Measurements from ENCODE around the gene GRXCR2. TPM values are rescaled to one million over a fixed set of nuclear protein-coding genes. Genes with fewer than 3 reads are reported as not detected.
"Not testable (repeated sequence)": the region's sequence is repeated elsewhere in the genome, so short reads cannot be mapped to it uniquely, and the experiment has no call there.

GRXCR2 gene
- total RNA-seq, 2 donors from 2014 or later = not detected

DNA sequence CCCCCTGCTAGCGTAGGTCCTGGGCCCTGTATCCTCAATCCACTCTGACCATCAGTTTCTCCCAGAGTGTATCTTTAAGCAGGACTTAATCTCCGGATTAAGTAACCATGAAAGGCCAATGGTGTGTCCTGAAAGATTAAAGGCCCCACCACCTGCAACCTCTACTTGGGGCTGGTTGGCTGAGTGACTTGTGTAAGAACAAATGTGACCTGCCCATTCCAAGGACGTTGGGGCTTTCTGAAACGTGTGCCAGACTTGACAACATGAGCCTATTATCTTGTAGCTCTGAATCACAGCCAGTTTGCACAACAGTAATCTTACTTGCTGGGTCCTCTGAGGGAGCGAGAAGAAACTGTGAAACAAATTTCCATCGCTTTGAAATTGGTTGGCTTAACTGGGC lies 34.5 kb downstream of the GRXCR2 start:
- TF ChIP-seq, protein P1, sequence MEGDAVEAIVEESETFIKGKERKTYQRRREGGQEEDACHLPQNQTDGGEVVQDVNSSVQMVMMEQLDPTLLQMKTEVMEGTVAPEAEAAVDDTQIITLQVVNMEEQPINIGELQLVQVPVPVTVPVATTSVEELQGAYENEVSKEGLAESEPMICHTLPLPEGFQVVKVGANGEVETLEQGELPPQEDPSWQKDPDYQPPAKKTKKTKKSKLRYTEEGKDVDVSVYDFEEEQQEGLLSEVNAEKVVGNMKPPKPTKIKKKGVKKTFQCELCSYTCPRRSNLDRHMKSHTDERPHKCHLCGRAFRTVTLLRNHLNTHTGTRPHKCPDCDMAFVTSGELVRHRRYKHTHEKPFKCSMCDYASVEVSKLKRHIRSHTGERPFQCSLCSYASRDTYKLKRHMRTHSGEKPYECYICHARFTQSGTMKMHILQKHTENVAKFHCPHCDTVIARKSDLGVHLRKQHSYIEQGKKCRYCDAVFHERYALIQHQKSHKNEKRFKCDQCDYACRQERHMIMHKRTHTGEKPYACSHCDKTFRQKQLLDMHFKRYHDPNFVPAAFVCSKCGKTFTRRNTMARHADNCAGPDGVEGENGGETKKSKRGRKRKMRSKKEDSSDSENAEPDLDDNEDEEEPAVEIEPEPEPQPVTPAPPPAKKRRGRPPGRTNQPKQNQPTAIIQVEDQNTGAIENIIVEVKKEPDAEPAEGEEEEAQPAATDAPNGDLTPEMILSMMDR (IDR thresholded peaks at IDR 0.05) = no peak
- Histone ChIP-seq H3K36me3 (no peaks in the 10 kb centered on the region), H3K9me3 (no peaks in the 10 kb centered on the region), H3K4me1 (ENCODE audit: control insufficient read depth in 1 of 2, low read depth in 2 of 2) (peaks cover 6 to 21% of the 10 kb centered on the region in 2 donors), H3K27ac (no peak overlapping the region), H3K4me3 (no peak overlapping the region), H3K27me3 (replicated peaks; ENCODE audit: insufficient read depth) (no peaks in the 10 kb centered on the region)
- DNase-seq (ENCODE audit: low spot score) (no peak), ATAC-seq (ENCODE audit: insufficient number of reproducible peaks, low FRiP score, low read depth) (no peak)

DNA sequence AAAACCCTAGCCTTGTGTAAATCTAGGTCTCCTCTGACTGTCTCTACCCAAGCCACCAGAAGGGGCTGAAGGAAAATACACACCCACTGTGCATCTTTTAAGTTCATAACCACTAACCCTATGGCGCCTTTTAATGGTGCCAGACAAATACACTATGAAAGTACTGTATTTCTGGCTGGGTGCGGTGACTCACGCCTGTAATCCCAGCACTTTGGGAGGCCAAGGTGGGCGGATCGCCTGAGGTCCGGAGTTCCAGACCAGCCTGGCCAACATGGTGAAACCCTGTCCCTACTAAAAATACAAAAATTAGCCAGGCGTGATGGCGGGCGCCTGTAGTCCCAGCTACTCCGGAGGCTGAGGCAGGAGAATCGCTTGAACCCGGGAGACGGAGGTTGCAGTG lies 36.6 kb downstream of the GRXCR2 start:
- H3K9me3 ChIP-seq; DNase-seq (ENCODE audit: low spot score); H3K4me3 ChIP-seq; ATAC-seq (ENCODE audit: insufficient number of reproducible peaks, low FRiP score, low read depth); H3K36me3 ChIP-seq; H3K27me3 ChIP-seq (replicated peaks; ENCODE audit: insufficient read depth): not testable (repeated sequence)
- peaks cover 6 to 22% of the 10 kb centered on the region in 2 donors for H3K4me1 ChIP-seq (ENCODE audit: control insufficient read depth in 1 of 2, low read depth in 2 of 2)
- H3K27ac ChIP-seq = peak overlapping the region; percentile 49 to 92

DNA sequence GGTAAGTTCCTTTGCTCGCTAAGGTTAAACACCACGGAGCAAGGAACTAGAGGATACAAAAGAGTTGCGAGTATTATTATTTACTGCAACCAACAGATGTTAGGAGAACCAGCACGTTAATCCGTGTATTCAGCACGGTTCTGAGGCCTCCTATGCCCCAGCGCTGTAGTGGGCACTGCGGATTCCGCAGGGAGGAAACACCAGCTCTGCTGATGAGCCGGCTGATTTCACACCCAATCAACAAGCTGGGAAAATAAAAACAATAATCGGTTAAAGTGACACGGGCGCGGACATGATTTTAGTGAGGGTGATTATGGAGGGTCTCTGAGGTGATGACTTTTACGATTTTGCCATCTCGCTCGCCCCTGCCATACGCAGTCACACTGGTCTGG lies 37.0 kb downstream of the GRXCR2 start:
- peak; percentile 17 for ATAC-seq (ENCODE audit: insufficient number of reproducible peaks, low FRiP score, low read depth)
- H3K27me3 ChIP-seq (replicated peaks; ENCODE audit: insufficient read depth) = no peaks in the 10 kb centered on the region

DNA sequence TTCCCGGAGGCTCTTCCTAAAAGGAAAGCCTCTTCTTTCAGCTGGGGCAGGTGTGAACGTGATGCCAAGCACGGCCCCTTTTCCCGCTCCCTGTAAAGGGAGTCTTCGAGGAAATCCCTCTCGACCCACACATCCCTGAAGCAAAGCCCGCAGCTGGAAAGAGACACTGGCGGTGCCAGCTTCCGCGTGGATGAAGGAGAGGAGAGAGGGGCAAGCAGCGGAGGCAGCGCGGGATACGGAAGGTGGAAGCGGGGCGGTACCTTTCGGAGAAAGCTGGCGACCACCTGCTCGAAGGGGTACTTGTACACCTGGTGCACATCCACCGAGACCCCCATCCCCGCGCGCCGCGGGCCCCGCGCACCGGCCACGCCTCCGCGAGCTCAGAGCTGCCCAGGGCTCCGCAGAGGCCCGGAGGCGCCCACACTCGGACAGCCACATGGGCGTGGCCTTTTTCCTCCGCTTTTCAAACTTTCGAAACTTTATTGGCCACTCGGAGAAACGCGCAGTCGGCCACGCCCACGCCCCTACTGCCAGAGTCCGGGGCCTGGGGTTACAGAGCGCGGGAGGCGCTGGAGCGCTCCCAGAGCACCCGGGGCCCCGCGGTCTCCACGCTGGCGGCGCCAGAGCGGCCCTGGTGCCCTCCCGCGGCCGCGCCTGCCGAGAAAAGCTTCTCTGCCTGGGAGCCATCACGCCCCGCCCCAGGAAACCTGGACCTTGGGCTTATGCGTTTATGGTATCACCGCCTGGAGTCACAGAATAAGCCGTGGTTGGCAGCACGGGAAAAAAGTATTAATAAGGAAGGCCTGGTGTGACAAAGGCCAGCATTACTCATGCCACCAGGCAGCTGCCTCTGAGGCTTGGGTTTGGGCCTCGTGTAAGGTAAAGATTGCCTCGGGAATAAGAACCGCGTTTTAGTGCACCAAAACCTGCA lies 37.6 kb downstream of the GRXCR2 start, which contains the start of gene PRELID2:
PRELID2 (minus strand) TSS at position 426 of the 931 bp plus-strand sequence; CDS start at position 335, 91 bp downstream.
- Histone ChIP-seq H3K9me3 (no peaks in the 10 kb centered on the region), H3K4me1 (ENCODE audit: control insufficient read depth in 1 of 2, low read depth in 2 of 2) (peaks cover 11 to 30% of the 10 kb centered on the region in 2 donors), H3K4me3 (peak within 1 kb of the TSS; percentile 86), H3K36me3 (no peaks in the 10 kb centered on the region), H3K27ac (peak within 1 kb of the TSS; percentile 49 to 92), H3K27me3 (replicated peaks; ENCODE audit: insufficient read depth) (no peaks in the 10 kb centered on the region)
- DNase-seq (ENCODE audit: low spot score) = peak; percentile 56
- peak; percentile 92 for ATAC-seq (ENCODE audit: insufficient number of reproducible peaks, low FRiP score, low read depth)
- TF ChIP-seq, protein P1 (IDR thresholded peaks at IDR 0.05) = no peak

More for the DNA sequence above, 37.0 kb downstream of the GRXCR2 start:
- no peaks in the 10 kb centered on the region for H3K9me3 ChIP-seq
- H3K4me1 ChIP-seq (ENCODE audit: control insufficient read depth in 1 of 2, low read depth in 2 of 2) = peaks cover 8 to 26% of the 10 kb centered on the region in 2 donors
- DNase-seq (ENCODE audit: low spot score) = no peak
- no peaks in the 10 kb centered on the region for H3K36me3 ChIP-seq
- peak overlapping the region; percentile 86 for H3K4me3 ChIP-seq
- H3K27ac ChIP-seq = peak overlapping the region; percentile 49 to 92
- TF ChIP-seq, protein P1 (IDR thresholded peaks at IDR 0.05) = no peak

DNA sequence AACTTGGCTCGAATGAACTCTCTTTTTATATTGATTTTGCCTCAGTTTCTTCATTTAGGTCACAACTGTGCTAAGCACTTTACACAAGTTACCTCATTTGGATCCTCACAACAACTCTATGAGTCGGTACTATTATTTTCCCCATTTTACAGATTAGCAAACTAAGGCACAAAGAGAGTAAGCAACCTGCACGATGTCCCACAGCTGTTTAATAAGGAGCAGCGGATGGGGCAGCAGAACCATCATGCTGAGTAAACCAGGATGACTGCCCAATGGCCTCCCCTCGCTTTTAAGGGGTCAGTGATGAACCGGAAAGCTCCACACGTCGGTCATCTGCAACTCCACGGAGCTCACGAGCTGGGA lies 38.3 kb downstream of the GRXCR2 start:
- ATAC-seq (ENCODE audit: insufficient number of reproducible peaks, low FRiP score, low read depth) = peak; percentile 8
- no peaks in the 10 kb centered on the region for H3K9me3 ChIP-seq
- H3K4me1 ChIP-seq (ENCODE audit: control insufficient read depth in 1 of 2, low read depth in 2 of 2) = peaks cover 15 to 37% of the 10 kb centered on the region in 2 donors
- H3K27ac ChIP-seq = peak overlapping the region; percentile 49 to 92
- H3K27me3 ChIP-seq (replicated peaks; ENCODE audit: insufficient read depth) = no peaks in the 10 kb centered on the region
- peak overlapping the region; percentile 86 for H3K4me3 ChIP-seq
- DNase-seq (ENCODE audit: low spot score) = no peak
- TF ChIP-seq, protein P1 (IDR thresholded peaks at IDR 0.05) = no peak
- no peaks in the 10 kb centered on the region for H3K36me3 ChIP-seq
